ENCODE data around the gene MX2.

DNA sequence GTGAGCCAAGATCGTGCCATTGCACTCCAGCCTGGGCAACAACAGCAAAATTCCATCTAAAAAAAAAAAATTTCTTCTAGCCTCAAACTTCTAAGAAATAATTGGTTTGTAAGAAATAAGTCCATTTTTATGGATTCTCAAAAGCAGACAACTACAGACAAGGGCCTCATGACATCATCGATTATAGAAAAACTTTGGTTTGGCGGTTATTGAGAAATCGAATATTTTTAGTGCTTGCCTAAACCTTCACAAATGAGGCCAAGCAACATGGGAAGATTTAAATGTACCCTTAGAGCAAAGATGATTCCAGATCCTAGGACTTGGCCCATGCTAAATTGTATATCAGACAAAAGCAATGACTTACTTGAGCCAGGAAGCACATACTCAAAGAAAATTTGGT is 36.4 kb downstream of the MX2 start:
- no peak for TF ChIP-seq POLR2AphosphoS5 (IDR thresholded peaks at IDR 0.05; ENCODE audit: low read depth)
- TF ChIP-seq, protein P1, sequence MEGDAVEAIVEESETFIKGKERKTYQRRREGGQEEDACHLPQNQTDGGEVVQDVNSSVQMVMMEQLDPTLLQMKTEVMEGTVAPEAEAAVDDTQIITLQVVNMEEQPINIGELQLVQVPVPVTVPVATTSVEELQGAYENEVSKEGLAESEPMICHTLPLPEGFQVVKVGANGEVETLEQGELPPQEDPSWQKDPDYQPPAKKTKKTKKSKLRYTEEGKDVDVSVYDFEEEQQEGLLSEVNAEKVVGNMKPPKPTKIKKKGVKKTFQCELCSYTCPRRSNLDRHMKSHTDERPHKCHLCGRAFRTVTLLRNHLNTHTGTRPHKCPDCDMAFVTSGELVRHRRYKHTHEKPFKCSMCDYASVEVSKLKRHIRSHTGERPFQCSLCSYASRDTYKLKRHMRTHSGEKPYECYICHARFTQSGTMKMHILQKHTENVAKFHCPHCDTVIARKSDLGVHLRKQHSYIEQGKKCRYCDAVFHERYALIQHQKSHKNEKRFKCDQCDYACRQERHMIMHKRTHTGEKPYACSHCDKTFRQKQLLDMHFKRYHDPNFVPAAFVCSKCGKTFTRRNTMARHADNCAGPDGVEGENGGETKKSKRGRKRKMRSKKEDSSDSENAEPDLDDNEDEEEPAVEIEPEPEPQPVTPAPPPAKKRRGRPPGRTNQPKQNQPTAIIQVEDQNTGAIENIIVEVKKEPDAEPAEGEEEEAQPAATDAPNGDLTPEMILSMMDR (conservative IDR thresholded peaks at IDR 0.05; ENCODE audit: low read depth in 2 of 2), result no peak
- TF ChIP-seq REST (IDR thresholded peaks at IDR 0.05; ENCODE audit: unreplicated experiment), result no peak
